GM18507 (cell line): Measurements from ENCODE around the gene SPRTN.

Experiments
- DNase-seq: peaks from one replicate; pipeline ENCODE4 v3.0.0; 2011; ENCODE audit warnings: low read depth; ENCODE audit not compliant: insufficient read length; ENCODE audit errors: extremely low spot score
- FAIRE-seq: peaks from 2 replicates; lab custom pipeline; 2011; peaks lifted over from hg19 to GRCh38; lab: Jason Lieb, UNC

Gene SPRTN

DNA sequence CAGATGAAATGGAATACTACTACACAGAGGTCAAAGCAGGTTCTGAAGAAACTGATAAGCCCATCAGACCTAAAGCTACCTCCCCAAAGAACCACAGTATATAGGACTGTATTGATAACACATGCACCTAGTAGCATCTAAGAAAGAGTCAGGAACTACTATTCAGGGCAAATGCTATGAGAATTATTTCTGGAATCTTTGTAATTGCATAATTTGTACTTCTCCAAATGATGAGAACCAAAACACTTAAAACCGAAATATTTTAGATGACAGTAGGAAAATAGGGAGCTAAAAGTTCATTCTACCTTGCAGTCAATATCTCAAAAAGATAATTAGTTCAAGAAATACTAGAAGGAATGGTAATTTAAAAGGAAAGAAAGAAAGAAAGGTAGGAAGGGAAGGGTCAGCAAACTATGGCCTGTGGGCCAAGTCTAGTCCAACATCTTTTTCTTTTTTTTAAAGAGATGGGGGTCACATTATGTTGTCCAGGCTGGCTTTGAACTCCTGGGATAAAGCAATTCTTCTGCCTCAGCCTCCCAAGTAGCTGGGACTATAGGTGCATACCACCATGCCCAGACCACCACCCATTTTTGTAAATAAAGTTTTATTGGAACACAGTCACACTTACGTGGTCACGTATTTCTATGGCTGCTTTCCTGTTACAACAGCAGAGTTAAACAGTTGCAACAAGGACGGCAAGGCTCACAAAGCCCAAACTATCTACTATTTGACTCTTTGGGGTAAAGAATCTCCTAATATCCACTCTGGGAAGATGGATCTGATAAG lies 60.0 kb downstream of the SPRTN start:
- no peak for FAIRE-seq
- DNase-seq = no peak

DNA sequence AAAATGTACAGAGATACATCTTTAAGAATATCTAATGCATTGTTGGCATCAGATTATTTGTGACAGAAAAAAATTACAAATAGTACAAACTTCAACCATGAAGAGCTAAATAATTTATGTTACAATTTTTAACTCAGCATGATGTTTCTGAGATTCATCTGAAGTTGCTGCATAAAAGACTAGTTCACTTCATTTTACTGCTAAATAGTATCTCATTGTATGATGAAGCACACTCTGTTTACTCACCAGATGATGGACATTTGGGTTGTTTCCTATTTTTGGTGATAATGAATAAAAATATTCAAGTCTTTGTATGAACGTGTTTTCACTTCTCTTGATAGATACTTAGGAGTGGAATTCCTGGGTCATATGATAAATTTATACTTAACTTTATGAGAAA lies 63.4 kb downstream of the SPRTN start:
- FAIRE-seq = no peak

DNA sequence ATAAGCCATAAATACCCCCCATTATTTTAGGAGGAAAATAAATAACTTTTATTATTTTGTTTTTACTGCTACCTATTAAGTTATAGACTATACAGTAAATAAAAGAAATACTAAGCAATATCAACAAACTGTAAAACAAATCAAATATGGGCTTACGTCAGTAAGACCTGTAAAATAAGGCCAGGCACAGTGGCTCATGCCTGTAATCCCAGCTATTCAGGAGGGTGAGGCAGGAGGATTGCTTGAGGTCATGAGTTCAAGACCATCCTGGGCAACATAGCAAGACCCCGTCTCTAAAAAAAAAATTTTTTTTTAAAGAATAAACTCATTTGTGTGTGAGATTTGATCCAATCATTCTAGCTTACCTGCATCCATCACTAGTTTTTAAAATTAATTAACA lies 66.2 kb downstream of the SPRTN start:
- no peak for DNase-seq
- FAIRE-seq = no peak

More for the DNA sequence above, 63.4 kb downstream of the SPRTN start:
- DNase-seq = no peak
